HPDE6-E6E7 (cell line): Measurements from ENCODE around the gene COMMD7.
"Not testable (repeated sequence)": the region's sequence is repeated elsewhere in the genome, so short reads cannot be mapped to it uniquely, and the experiment has no call there.

Experiments
- DNase-seq: peaks from one replicate; pipeline ENCODE4 v3.0.0; 2011; ENCODE audit warnings: missing footprints; ENCODE audit errors: extremely low spot score

COMMD7 gene

DNA sequence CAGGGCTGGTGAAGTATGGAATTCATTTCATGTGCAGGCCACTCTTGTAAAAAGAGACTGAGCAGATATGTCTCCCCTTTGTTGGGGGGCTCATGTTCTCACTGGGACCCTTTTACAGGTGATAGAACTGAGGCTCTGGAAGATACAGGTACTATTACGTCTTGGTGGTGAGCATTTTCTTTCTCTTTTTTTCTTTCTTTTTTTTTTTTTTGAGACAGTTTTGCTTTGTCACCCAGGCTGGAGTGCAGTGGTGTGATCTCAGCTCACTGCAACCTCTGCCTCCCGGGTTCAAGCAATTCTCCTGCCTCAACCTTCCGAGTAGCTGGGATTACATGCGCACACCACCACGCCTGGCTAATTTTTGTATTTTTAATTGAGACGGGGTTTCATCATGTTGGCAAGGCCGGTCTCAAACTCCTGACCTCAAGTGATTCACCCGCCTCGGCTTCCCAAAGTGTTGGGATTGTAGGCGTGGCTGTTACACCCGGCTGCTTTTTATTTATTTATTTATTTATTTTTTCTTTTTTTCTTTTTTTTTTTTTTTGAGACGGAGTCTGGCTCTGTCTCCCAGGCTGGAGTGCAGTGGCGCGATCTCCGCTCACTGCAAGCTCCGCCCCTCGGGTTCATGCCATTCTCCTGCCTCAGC lies 22.1 kb upstream of the COMMD7 start:
- DNase-seq: not testable (repeated sequence)

DNA sequence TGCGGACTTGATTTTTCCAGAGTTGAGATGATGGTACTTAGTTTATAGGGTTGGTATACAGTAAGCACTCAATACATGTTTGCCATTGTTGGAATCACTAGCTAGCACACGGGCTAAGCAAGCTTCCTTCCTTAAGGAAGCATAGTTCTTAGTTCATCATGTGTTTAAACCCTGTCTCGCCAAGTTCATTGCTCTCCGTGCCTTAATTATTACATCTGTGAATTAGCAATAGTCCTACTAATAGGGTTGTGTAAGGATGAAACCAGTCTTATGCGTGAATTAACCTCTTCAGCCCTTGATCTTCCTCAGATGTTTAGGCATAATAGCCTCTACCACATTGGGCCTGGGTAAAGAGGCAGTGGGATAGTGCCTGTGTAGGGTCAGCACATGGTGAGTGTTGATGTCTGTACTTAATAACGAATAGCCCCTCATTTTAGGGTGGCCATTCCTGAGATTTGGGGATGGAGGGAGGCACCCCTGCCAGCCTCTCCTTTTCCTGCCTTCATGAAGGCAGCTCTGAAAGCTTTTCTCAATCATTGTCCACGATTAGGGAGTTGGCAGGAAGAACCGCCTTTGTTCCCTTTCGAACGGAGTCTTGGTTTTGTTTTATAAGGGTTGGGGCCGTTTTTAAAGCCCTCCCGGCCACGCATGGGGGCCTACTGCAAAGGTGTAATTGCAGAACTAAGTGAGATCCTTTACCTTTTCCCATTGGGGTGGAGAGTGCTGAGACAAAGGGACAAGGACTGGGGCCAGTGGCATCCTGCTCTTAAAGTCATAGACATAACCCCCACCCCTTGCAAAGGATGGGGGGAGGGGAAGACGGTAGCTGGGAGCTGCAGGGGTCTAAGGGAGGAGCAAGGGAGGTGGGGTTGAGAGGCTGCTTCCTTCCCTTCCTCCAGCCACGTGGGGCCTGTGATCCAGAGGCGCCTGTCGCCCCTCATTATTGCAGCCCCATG lies 21.0 kb upstream of the COMMD7 start:
- DNase-seq: no peak

DNA sequence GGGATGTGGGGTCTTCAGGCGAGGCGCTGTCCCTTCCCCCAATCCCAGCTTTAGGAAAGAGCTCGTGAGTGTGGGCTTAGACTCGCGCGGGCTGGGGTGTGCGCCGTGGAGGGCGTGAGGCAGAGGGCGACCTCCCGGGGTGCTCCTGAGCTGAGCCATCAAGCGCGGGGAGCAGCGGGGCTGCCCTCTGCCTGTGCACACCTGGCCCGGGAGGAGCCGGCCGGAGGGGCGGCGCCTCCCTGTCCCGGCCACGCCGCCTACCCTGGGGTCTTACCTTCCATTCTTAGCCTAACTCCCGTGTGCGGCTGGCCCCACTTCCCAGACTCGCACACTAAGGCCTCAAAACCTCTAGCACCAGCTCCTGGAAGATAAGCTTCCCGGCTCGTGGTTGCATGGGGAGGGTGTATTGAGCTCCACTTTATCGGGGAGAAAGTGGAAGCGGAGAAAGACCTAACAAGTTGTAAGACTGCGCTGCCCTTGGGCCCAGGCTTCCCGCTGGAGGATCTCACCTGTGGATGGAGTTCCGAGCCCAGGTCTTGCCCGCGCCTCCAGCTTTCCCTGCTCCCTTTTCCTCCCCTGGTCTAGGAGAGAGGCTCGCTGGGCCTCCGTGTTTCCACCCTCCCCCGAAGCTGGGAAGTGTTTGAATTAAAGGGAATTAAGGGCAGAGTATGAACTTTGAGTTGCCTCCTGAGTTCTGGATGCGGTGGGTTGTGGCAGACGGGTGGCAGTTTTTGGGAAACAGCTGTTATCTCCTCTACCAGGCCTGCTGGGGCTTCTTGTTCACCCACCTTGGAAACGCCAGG lies 20.1 kb upstream of the COMMD7 start:
- DNase-seq: no peak

DNA sequence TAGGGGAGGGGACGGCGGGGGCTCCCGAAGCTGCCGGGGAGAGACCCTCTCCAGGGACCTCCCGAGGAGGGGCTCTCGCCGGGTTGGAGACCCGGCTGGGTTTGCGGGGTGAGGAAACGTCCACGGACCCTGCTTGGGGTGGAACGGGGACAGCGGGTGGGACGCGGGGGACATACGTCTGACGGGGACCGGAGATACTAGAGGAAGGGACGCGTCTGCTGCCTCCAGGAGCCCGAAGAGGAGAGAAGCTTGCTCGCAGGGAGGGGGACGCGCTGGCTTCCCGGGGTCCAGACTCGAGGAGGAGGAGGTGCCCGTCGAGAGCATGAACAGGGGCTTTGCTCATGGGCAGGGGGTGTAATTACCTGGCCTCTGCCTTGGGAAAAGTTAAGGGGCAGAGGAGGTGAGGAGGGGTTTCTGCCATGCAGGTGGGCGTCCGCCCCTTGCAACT lies 19.5 kb upstream of the COMMD7 start:
- DNase-seq: no peak

DNA sequence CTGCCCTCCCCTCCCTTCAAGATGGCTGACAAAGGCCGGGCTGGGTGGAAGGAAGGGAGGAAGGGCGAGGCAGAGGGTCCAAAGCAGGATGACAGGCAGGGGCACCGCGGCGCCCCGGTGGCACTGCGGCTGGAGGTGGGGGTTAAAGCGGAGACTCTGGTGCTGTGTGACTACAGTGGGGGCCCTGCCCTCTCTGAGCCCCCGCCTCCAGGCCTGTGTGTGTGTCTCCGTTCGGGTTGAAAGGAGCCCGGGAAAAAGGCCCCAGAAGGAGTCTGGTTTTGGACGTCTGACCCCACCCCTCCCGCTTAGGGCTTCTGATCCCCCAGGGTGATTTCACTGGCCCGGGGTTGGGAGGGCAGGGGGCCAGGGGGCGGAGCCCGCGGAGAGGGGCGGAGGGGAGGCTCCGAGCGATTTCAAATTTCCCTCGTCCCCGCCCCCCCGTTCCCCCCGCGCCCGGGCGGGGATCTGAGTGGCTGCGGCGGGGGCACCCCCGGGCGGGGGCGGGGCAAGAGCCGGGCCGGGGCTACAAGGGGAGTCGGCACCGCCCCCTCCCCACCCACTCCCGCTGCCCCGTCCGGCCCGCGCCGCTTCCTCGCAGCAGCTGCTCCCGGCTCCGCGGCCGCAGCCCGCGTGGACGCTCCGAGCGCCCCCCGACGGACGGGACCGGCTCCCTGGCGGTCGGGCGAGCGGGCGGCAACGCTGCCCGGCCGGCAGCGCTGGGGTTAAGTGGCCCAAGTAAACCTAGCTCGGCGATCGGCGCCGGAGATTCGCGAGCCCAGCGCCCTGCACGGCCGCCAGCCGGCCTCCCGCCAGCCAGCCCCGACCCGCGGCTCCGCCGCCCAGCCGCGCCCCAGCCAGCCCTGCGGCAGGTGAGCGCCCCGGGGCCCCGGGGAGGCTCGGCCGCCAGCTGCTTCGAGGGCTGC lies 18.8 kb upstream of the COMMD7 start, which contains the start of gene DNMT3B:
Gene DNMT3B, plus strand, starts transcription at position 555 of the 923 bp plus-strand sequence. CDS start 17,939 bp downstream, outside the sequence.
- DNase-seq: no peak

DNA sequence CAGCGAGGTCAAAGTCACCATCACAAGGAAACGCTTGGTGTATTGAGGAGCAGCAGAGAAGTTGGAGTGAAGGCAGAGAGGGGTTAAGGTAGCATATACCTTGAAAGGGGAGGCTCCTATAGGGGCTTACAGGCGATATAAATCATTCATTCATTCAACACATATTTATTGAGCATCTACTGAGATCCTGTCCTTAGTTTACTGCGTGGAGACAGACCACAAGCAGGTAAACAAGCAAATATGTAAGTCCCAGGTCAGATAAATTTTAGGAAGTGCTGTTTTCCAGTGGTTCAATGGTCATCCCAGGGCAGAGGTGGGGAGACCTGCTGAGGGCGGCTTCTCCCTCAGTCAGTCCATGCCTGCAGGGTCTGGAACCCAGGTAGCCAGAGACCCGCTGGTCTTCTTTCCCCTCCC lies 18.2 kb upstream of the COMMD7 start:
- DNase-seq: no peak

DNA sequence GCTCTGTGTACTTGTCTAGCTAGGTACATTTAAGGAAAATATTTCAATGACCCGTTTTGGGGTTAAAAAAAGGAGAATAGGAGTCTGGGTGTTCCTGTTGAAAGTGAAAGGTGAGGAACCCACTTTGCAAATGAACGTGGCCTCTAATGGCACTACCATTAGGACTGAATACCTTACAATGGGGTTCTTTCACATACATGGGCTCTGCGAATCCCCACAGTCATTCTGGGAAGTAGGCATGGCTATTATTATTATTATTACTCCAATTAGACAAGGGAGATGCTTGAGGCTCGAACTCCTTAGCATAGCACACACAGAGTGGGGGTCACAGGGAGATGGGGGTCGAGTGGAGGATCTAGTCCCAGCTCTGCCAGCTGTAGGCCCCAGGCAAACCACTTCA lies 12.9 kb upstream of the COMMD7 start:
- no peak for DNase-seq

DNA sequence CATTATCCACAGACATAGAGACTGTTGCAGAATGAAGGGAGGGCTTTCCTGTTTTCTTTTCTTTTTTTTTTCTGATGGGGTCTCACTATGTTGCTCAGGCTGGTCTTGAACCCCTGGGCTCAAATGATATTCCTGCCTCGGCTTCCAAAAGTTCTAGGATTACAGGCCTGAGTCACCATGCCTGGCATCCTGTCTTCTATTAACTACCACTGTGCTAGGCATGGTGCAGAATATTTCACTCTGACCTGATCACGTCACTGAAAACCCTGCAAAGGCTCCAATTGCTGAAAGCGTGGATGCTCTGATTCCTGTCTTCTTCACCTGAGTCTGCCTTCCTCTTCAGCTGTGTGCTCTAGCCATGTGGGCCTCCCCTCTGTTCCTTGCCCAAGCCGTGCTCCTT lies 10.5 kb upstream of the COMMD7 start:
- DNase-seq: no peak

DNA sequence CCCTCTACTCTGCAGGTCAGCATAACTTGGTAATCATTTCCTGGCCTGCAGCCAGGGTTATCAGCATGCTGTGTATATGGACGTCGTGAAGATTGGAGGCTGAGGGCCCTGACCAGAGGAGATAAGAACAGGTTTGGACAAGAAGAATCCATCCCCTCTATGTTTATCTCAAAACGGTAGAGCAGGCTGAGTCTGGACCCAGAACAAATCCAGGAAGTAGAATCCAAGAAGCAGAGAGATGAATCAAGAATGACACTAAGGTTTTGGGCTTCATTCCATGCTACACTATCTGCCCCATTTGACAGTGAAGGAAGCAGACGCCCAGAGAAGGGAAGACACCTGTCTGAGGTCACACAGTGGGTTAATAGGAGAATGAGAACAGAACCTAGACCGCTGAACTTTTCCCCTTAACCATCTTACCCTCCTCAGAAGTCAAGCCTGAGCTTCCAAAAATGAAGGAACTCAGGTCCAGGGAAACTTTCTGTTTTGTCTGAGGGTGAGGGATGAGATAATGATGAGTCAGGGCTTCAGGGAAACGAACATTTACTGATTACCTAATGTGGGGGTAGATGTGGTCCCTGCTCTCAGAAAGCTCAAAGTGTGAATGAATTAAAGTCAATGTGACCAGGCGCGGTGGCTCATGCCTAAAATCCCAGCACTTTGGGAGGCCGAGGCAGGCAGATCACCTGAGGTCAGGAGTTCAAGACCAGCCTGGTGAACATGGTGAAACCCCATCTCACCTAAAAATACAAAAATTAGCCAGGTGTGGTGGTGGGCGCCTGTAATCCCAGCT lies 9.4 kb upstream of the COMMD7 start:
- no peak for DNase-seq

DNA sequence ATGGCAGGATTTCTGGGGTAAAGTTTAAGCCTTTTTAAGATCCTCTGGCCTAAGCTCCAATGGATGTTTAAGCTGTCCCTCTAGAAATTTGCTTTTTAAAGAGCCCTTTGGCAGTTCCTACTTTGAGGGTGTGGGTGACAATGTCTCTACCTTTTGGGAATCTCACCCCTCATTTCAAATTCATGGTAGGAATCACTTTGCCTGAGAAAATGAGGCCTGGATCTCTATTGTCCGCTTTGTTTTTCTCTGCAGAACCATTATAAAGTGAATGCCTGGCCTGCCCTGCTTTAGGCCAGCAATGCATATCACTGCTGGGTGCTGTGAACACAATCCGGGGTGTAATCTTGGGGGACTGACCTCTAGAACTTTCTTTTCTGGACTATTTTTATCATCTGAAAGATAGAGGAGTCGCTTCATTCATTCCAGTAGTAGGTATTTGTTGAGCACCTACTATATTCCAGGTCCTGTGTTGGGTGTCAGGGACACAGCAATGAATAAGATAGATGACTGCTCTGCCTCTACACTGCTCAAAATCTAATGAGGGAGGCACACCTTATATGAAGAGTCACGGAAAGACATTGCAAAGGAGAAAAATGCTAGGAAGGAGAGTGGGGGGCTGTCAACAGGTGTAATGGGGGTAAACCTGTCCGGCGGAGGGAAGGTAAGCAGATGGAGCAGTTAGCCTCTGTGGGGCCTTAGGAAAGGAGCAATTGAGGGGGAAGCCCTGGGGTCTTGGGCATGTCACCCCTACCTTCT lies 8.6 kb upstream of the COMMD7 start:
- no peak for DNase-seq

DNA sequence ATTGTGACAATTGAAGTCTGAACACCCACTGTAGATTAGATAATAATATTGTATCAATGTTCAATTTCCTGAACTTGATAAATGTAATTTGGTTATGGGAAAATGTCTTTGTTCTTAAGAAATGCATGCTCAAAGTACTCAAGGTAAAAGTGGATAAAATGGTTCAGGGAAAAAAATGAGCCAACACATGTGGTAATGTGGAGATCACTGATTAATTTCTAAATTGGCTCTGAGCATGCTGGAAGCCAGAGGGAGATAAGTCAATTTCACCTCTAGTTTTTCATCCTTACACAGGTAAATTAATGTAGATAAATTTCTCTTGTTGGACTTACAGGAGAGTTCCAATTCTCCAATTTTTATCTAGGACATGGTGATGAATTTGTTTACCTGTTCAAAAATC lies 8.0 kb upstream of the COMMD7 start:
- DNase-seq: no peak

DNA sequence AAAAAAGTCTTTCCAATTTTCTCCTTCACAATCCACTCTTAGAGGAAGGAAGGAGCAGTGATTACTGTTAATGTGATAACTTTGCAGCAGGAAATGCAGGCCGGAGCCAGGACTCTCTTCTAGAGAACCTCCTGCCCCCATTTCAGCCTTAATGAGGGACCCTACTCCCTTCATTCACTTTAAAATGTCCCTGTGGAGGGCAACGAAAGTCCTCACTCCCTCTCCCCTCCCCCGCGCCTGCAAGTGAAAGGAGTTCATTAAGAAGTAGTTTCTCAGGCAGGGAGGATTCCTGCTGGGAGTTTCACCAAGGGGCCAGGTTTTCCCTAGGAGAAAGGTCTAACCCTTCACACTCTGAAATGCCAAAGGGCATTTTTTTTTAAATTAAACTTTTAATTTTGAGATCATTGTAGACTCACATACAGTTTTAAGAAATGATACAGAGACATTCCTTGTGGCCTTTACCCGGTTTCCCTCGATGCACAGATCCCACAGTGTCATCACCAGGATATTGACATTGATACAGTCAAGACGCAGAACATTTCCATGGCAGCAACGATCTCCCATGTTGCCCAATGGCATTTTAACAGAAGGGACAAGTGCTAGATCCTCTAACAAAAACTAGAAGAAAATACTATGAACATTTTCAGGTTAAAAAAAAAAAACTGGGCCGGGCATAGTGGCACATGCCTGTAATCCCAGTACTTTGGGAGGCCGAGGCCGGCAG lies 6.8 kb upstream of the COMMD7 start:
- no peak for DNase-seq

DNA sequence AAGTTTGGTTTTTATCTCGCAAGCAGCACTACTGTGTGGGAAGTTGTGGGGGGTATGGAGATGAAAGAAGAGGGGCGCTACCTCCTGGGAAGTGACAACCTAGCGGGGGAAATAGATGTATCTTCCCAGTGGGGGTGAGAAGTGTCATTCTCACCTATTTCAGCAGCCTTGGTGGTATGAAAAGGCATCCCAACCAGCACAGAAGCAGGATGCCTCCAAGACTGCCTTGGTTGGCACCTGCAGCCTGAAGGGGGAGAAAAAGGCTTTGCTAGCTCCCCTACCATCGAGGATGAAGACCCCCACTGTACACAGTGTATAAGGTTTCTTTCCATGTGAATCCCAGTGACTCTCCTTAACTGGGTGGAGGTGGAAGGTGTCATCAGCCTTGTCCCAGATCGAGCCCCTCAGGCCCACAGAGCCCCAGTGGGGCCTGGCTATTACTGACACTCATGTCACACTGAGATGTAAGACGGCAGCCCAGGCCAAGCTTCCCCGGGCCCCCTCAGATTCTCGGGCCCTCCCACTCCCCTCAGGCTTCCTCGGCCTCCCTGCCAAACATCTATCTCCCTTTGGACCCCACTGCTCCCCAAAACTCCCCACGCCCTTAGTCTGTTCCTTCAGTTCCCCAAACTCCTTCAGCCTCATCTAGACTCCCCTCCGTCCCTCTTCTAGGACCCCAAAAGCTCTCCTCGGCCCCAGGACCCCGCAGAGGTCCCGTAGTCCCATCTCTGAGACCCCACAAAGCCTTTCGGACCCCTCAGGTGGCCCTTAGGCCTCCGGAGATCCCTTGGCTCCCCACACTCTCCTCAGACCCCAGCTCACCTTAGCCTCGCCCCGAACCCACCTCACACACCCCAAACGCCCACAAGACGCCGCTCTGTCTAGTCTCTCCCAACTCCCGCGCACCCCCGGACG lies 688 bp downstream of the COMMD7 start:
- no peak for DNase-seq

DNA sequence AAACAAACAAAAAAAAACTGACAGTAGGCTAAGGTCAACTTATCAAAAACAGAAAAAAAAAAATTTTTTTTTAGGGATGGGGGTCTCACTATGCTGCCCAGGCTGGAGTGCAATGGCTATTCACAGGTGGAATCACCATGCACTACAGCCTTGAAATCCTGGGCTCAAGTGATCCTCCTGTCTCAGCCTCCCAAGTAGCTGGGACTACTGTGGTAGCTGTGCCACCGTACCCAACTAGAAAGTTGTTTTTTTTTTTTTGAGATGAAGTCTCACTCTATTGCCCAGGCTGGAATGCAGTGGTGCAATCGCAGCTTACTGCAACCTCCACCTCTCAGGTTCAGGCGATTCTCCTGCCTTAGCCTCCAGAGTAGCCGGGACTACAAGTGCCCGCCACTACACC lies 2.1 kb downstream of the COMMD7 start:
- DNase-seq: no peak

DNA sequence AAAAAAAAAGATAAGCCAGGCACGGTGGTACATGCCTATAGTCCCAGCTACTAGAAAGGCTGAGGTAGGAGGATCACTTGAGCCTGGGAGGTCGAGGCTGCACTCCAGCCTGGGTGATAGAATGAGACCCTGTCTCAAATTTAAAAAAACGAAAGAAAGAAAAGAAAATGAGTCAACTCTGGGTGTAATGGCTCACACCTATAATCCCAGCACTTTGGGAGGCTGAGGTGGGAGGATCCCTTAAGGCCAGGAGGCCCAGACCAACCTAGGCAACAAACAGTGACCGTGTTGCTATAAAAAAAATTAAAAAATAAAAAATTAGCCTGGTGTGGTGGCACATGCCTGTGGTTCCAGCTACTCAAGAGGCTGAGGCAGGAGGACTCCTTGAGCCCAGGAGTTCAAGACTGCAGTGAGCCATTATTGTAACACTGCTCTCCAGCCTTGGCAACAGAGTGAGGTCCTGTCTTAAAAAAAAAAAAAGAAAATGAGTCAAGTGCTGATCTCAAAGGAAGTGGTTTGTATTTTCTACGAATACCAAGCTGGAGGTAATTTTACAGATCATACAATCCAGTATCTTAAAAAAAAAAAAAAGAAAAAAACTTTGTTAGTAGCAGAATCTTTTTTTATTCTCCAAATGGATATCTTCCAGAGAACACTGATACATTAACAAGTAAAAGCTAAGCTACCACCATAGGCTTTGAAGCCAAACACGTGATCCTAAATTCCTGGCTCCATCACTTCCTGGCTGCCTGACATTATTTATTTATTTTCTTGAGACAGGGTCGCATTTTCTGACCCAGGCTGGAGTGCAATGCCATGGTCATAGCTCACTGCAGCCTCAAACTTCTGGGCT lies 5.7 kb downstream of the COMMD7 start:
- DNase-seq: no peak

DNA sequence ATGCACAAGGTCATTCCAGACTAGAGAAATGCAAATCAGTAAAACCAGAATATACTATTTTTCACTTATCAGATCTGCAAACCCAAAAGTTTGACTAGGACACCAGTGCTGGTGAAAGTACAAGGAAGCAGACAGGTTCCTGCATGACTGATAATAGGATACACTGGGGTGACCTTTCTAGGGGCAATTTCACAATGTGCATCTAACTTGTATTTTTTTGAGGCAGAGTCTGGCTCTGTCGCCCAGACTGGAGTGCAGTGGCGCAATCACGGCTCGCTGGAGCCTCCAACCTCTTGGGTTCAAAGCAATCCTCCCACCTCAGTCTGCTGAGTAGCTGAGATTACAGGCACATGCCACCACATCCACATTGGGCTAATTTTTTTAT lies 11.4 kb downstream of the COMMD7 start:
- peak; percentile 55 for DNase-seq

DNA sequence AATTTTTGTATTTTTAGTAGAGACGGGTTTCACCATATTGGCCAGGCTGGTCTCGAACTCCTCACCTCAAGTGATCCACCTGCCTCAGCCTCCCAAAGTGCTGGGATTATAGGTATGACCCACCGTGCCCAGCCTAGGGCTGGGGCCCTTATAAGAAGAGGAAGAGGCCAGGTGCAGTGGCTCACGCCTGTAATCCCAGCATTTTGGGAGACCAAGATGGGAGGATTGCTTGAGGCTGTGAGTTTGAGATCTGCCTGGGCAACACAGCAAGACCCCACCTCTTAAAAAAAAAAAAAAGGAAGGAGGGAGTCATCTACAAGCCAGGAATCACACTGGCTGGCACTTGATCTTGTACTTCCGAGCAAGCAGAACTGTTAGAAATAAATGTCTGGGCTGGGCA lies 13.9 kb downstream of the COMMD7 start:
- DNase-seq: not testable (repeated sequence)
